GM19455 (cell line): ENCODE data around the gene CNTNAP2.
"Not testable (repeated sequence)": the region's sequence is repeated elsewhere in the genome, so short reads cannot be mapped to it uniquely, and the experiment has no call there.

Experiments
- ATAC-seq: cut with Tn5 transposase; IDR thresholded peaks from one replicate; pipeline ENCODE4 v1.9.1; 2021; ENCODE audit not compliant: unreplicated experiment

Gene CNTNAP2

DNA sequence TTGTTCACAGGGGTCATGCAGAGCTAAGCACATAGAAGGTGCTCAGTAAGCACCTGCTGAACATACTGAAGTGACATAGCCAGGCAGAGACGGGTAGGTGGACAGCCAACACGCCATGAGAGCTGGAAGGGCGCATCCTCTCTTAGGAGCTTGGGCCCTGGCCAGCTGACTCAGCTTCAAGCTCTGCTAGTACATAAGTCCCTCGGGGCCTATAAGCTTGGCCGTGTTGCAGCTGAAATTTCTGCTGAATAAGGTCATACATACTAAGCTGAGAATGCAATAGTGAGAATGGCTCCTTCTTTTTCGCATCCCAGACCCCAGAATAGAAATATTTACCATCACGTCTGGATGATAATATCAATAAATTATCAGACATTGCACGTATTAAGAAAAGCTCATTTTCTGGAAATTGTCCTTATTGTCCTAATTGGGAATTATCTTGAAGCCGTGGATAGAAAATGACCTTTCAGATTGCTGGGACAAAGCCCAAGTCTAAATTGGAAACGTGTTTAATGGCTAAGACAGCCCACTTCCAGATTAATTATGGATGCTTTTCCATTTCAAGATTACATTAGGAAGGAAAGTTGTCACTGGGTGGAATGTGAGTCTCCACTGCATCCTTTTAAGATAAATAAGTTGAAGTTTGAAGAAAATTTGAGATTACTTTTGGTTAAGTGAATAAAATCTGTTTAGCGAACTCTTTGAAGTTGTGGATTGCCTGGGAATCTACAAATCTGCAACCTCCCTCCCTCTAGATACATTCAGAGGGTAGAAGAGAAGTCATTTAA, 2186.9 kb downstream of the CNTNAP2 start:
- no peak for ATAC-seq

- ATAC-seq: no peak
Observed at GRCh38 chr7:148304083-148304335, 2187.4 kb downstream of the CNTNAP2 start.

DNA sequence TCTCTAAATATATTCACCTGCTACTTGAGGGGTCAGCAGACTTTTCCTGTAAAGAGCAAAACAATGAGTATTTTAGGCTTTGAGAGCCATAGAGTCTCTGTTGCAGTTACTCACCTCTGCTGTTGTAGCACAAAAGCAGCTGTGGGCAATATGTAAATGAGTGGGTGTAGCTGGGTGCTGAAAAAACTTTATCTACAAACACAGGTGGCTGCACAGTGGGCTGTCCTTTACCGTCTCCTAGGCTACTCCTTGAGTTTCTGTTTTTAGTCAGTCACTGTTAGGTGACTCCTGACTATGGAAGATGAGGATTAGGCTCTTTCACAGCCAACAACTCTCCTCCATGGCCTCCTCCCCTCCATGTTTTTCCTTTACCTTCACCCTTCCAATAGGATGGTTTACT, 2187.9 kb downstream of the CNTNAP2 start:
- peak; percentile 88 for ATAC-seq

DNA sequence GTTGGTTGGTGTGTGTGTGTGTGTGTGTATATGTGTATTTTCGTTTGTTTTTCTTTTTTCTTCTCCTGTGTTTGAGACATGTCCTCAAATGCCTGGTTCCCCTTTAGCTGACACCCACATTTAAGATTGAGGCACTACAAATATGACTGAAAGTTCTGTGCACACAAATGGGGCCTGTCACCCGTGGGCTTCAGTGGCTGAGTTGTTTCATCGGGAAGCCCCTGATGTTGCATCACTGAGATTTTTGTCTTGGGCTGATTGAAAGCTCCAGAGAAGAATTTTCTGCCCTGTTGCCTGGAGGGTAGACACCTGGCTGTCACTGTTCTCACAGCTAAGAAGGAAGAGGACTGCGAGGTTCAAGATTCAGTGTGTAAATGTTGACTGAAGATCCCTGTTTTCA, 2190.2 kb downstream of the CNTNAP2 start:
- no peak for ATAC-seq

- no peak for ATAC-seq
Observed at GRCh38 chr7:148318102-148318811, 2201.7 kb downstream of the CNTNAP2 start.

DNA sequence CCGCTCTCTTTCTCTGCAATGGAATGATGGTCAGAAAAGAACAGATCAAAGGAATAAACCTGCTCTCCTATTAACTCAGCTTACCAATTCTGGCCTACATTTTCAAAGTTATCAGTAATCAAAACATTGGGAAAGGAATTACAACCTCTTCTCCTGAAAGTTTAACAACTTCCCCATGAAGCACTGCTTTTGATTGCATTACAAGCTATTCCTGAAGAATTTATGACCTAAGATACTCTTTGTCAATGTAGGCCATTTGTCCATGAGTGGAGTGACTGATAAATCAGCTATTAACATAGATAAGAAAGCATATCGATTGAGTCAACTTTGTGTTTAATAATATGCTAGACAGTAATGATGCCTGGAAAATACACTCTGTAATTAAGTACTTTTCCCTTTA, 2202.2 kb downstream of the CNTNAP2 start:
- no peak for ATAC-seq

- ATAC-seq: no peak
Observed at GRCh38 chr7:148319316-148319808, 2202.8 kb downstream of the CNTNAP2 start.

GRCh38 chr7:148325208-148325607, 2208.6 kb downstream of the CNTNAP2 start:
- no peak for ATAC-seq

DNA sequence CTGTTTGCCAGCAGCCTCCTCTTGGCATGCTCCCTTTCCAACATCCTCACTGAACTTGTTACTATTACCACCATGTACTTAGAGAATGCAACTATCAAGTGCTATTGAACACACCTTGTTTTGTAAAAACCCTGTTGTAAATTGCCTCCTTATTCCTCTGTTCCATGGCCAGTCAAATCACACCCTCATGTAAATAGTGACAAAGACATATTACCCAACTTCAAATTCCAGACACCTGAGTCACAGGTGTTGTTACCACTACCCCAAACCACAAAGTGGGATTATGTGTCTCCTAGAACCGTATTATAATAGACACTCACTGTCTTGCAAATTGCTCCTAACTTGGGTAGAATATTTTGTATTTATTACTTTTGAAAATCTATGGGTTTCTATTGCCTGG, 2210.8 kb downstream of the CNTNAP2 start:
- ATAC-seq: no peak

GRCh38 chr7:148328906-148329305, 2212.3 kb downstream of the CNTNAP2 start:
- no peak for ATAC-seq

DNA sequence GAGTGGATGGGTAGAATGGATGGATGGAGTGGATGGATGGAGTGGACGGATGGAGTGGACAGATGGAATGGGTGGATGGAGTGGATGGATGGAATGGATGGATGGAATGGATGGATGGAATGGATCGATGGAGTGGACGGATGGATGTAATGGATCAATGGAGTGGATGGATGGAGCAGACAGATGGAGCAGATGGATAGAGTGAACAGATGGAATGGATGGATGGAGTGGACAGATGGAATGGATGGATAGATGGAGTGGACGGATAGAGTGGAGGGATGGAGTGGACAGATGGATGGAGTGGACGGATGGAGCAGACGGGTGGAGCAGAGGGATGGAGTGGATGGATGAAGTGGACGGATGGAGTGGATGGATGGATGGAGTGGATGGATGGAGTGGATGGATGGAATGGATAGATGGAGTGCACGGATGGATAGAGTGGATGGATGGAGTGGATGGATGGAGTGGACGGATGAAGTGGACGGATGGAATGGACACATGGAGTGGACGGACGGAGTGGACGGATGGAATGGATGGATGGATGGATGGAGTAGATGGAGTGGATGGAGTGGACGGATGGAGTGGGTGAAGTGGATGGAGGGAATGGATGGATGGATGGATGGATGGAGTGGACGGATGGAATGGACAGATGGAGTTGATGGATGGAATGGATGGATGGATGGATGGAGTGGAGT, 2213.7 kb downstream of the CNTNAP2 start:
- no peak for ATAC-seq

GRCh38 chr7:148330822-148331221, 2214.2 kb downstream of the CNTNAP2 start:
- no peak for ATAC-seq

- ATAC-seq: not testable (repeated sequence)
Observed at GRCh38 chr7:148331456-148331855, 2214.9 kb downstream of the CNTNAP2 start.

GRCh38 chr7:148332191-148333186, 2215.9 kb downstream of the CNTNAP2 start:
- no peak for ATAC-seq

- ATAC-seq: no peak
Observed at GRCh38 chr7:148334441-148334956, 2217.9 kb downstream of the CNTNAP2 start.

- ATAC-seq: no peak
Observed at GRCh38 chr7:148334959-148335577, 2218.5 kb downstream of the CNTNAP2 start.

DNA sequence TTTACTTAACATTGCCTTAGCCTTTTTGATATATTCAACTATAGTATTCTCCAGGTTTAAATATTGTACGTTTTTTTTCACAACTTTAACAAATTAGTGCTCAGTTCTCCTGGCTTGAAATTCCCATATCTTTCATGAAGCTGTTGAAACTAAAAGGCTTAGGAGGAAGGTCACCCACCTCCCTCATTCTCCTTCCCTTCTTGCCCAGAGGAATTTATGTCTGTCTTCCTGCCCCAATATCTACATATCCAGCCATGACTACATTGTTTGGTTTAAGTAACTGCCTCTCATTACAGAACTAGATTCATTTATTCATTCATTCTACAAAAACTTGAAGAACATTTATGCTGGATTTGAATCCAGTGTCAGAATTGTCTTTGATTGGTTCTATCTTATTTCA, 2219.2 kb downstream of the CNTNAP2 start:
- ATAC-seq: no peak

DNA sequence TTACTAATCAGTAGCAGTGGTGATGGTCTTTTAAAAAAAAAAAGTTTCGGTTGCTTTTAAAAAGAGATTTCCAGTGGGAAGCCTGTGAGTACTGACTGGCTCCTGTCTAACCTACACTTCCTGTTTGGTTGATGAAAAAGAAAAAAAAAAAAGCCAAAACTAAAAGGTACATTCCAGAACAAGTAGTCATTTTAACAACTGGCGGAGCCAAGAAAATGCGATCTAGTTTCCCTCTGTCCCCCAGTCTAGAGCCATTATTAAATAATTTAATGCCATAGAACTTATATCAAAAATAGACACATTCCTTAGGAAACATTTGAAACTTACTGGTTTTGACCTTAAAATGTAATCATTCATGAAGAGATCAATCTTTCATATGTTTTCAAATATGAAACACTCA, 2219.8 kb downstream of the CNTNAP2 start:
- ATAC-seq: no peak

DNA sequence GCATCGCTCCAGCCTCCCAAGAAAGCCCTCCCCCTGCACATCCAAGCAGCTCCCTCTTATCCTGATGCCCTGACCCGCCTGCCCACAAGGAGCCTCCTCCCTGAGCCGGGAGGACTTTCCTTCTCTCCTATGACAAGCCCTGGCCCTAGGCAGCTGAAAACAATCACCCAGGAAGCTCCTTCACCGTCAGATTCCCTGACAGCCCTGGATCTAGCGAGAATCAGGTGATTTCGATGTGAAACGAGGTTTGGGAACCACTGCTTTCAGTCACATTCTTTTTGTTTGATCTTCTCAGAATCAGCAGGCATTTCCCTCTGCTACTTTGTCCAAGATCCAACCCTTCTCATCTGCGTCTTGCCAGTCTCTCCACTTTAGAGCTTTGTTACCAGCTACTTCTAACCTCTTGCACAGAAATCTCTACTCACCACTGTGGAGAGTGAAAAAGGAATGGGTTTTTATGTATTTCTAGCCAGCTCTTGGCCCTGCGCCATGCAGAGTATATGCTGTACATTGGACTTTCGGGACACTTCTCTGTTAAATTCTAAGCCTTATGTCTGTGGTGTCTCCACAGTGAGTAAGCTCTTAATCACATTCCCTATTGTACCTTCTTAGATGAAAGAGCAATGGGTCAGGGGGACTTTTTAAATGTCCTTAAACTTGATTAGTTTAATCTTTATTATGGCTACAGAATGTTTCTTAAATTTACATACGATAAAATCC, 2220.8 kb downstream of the CNTNAP2 start:
- ATAC-seq: no peak
